SK-N-SH treated with all-trans-retinoic acid at 6 μM for 48 hours (cell line): Measurements from ENCODE around the gene LIX1.
"Not testable (repeated sequence)": the region's sequence is repeated elsewhere in the genome, so short reads cannot be mapped to it uniquely, and the experiment has no call there.

ENCODE experiments used
- ARNTL ChIP-seq: fragments of 450-650 bp; formaldehyde crosslinking; IDR thresholded peaks from 2 replicates; pipeline ENCODE4 v1.5.0; 2020; ENCODE audit warnings: low read depth, mild to moderate bottlenecking, moderate library complexity, borderline replicate concordance
- BACH2 ChIP-seq: fragments of 250-450 bp; sonication (Bioruptor Pico); IDR thresholded peaks from 2 replicates; pipeline ENCODE4 v1.9.0; 2021; ENCODE audit warnings: mild to moderate bottlenecking, borderline replicate concordance
- CREB5 ChIP-seq: fragments of 250-450 bp; sonication (Bioruptor Pico); IDR thresholded peaks from 2 replicates; pipeline ENCODE4 v1.5.1; 2020; ENCODE audit warnings: low read depth, mild to moderate bottlenecking, moderate library complexity
- ISL1 ChIP-seq: fragments of 250-450 bp; sonication (Bioruptor Pico); IDR thresholded peaks from 2 replicates; pipeline ENCODE4 v2.1.2; 2022; ENCODE audit warnings: mild to moderate bottlenecking, moderate library complexity
- PATZ1 ChIP-seq: fragments of 250-450 bp; sonication (Bioruptor Pico); IDR thresholded peaks from 2 replicates; pipeline ENCODE4 v1.8.0; 2020; ENCODE audit warnings: mild to moderate bottlenecking, moderate library complexity, borderline replicate concordance
- TOX ChIP-seq: fragments of 250-450 bp; sonication (Bioruptor Pico); IDR thresholded peaks from 2 replicates; pipeline ENCODE4 v1.8.0; 2021; ENCODE audit warnings: mild to moderate bottlenecking, moderate library complexity, borderline replicate concordance

- TF ChIP-seq TOX (CRISPR knock-in tag); ARNTL (CRISPR knock-in tag); BACH2 (CRISPR knock-in tag); PATZ1; ISL1 (CRISPR knock-in tag); CREB5 (CRISPR knock-in tag): not testable (repeated sequence)
These were observed 37.0 kb upstream of the LIX1 start for GRCh38 chr5:97179457-97179856.
